Measurements from ENCODE around the gene SCGB1A1. TPM values are rescaled to one million over a fixed set of nuclear protein-coding genes. Genes with fewer than 3 reads are reported as not detected.
"Not testable (repeated sequence)": the region's sequence is repeated elsewhere in the genome, so short reads cannot be mapped to it uniquely, and the experiment has no call there.

SCGB1A1 gene
- total RNA-seq, 2 experiments from 2014 or later = not detected

DNA sequence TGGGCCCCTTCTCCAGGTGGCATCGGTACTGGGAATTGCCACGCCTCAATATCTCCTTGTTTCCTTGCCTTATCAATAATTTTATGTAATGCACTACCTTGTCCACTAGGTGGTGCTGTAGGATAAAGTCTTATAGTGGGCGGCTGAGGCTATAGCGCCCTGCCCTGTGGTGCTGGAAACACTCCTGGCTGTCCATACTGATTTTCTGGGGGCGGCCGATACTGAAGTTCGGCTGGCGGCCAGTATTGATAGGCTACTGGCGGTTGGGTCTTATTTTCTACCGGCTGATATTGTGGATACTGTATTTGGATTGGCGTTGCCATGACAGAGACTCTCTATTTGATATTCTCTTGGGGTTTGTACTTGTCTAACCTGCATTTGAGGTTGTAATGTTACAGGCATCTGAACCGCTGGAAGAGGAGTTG, 38.0 kb upstream of the SCGB1A1 start:
- POLR2A ChIA-PET; H3K9me2 ChIP-seq (ENCODE audit: insufficient read depth, low read length); H3K9me3 ChIP-seq (ENCODE audit: low read length); H4K20me1 ChIP-seq (ENCODE audit: insufficient read depth, low read length); intact Hi-C loops (cut with micrococcal nuclease; ENCODE audit: unreplicated experiment); H3K4me2 ChIP-seq (ENCODE audit: low read length); H3K4me1 ChIP-seq (ENCODE audit: insufficient read depth, low read length, poor library complexity, severe bottlenecking); BruUV-seq (replicated peaks); H3K79me2 ChIP-seq (ENCODE audit: insufficient read depth, low read depth, low read length); H3K36me3 ChIP-seq (ENCODE audit: insufficient read depth, low read length); CTCF ChIA-PET (ENCODE audit: unreplicated experiment); H3K27ac ChIP-seq (ENCODE audit: low read depth, low read length, poor library complexity, severe bottlenecking); H3K4me3 ChIP-seq (ENCODE audit: low read depth, low read length, poor library complexity, severe bottlenecking); H2AFZ ChIP-seq (ENCODE audit: low read length): not testable (repeated sequence)
- peak; percentile 83 for TF ChIP-seq CTCF (conservative IDR thresholded peaks at IDR 0.05; ENCODE audit: low read length)
- peak; percentile 75 for DNase-seq (ENCODE audit: low spot score)

DNA sequence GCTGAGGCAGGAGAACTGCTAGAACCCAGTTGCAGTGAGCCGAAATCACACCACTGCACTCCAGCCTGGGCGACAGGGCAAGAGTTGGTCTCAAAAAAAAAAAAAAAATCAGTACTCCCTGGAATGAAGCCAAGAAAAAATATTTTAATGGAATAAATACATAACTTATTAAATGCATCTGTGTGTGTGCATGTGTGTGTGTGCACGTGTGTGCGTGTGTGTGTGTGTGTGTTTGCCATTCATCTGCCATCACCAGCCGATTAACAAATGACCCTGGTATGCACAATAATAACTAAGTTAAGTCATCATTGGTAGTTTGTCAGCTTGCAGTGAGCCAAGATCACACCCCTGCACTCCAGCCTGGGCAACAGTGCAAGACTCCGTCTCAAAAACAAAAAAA, 35.0 kb upstream of the SCGB1A1 start:
- H3K27ac ChIP-seq (ENCODE audit: low read depth, low read length, poor library complexity, severe bottlenecking) = no peak overlapping the region
- no peak for DNase-seq (ENCODE audit: low spot score)
- no peak overlapping the region for H2AFZ ChIP-seq (ENCODE audit: low read length)
- H3K79me2 ChIP-seq (ENCODE audit: insufficient read depth, low read depth, low read length) = no peaks in the 10 kb centered on the region
- H4K20me1 ChIP-seq (ENCODE audit: insufficient read depth, low read length) = no peaks in the 10 kb centered on the region
- no peaks in the 10 kb centered on the region for H3K9me3 ChIP-seq (ENCODE audit: low read length)
- TF ChIP-seq EZH2phosphoT487 (IDR thresholded peaks at IDR 0.05; ENCODE audit: borderline replicate concordance, low read depth, low read length) (no peak), CTCF (conservative IDR thresholded peaks at IDR 0.05; ENCODE audit: low read length) (no peak)
- CTCF ChIA-PET (ENCODE audit: unreplicated experiment) = no interaction called here
- no peak overlapping the region for H3K4me3 ChIP-seq (ENCODE audit: low read depth, low read length, poor library complexity, severe bottlenecking)
- no peaks in the 10 kb centered on the region for H3K9me2 ChIP-seq (ENCODE audit: insufficient read depth, low read length)
- no peak overlapping the region for H3K4me2 ChIP-seq (ENCODE audit: low read length)
- intact Hi-C loops (cut with micrococcal nuclease; ENCODE audit: unreplicated experiment) = loop anchor here (2.0 kb wide), 1 partner anchor 17 kb away; no protein-coding TSS in a partner anchor
- BruUV-seq (replicated peaks) = no TSS peak
- H3K36me3 ChIP-seq (ENCODE audit: insufficient read depth, low read length) = no peaks in the 10 kb centered on the region
- POLR2A ChIA-PET = no interaction called here
- H3K4me1 ChIP-seq (ENCODE audit: insufficient read depth, low read length, poor library complexity, severe bottlenecking) = no peaks in the 10 kb centered on the region

GRCh38 chr11:62386083-62386482, 32.8 kb upstream of the SCGB1A1 start:
- H3K4me3 ChIP-seq (ENCODE audit: low read depth, low read length, poor library complexity, severe bottlenecking); H3K27ac ChIP-seq (ENCODE audit: low read depth, low read length, poor library complexity, severe bottlenecking); H3K9me2 ChIP-seq (ENCODE audit: insufficient read depth, low read length); DNase-seq (ENCODE audit: low spot score); H3K36me3 ChIP-seq (ENCODE audit: insufficient read depth, low read length); intact Hi-C loops (cut with micrococcal nuclease; ENCODE audit: unreplicated experiment); H3K9me3 ChIP-seq (ENCODE audit: low read length); CTCF ChIA-PET (ENCODE audit: unreplicated experiment); BruUV-seq (replicated peaks); H4K20me1 ChIP-seq (ENCODE audit: insufficient read depth, low read length); H2AFZ ChIP-seq (ENCODE audit: low read length); H3K4me1 ChIP-seq (ENCODE audit: insufficient read depth, low read length, poor library complexity, severe bottlenecking); H3K4me2 ChIP-seq (ENCODE audit: low read length); H3K79me2 ChIP-seq (ENCODE audit: insufficient read depth, low read depth, low read length): not testable (repeated sequence)
- POLR2A ChIA-PET = interaction anchor here (1.2 kb wide), 1 partner anchor 8 kb away, joined by 5 read pairs; no protein-coding TSS in a partner anchor
